Immature natural killer cell (primary cell): ENCODE data around the gene SND1. TPM values are rescaled to one million over a fixed set of nuclear protein-coding genes. Genes with fewer than 3 reads are reported as not detected.

ENCODE experiments used
- DNase-seq, 3 donors: peaks; one replicate each; pipeline ENCODE4 v3.0.0; 2022; ENCODE audit warnings: mixed read lengths in 1 of 3
- H3K27ac Mint-ChIP-seq, 6 donors: one replicate each; pipeline ENCODE4 v1.8.0; 2020; ENCODE audit warnings: mixed read lengths in 6 of 6, mild to moderate bottlenecking in 5 of 6, inconsistent platforms in 4 of 6, moderate library complexity in 3 of 6
- H3K27me3 Mint-ChIP-seq, 3 donors: one replicate each; pipeline ENCODE4 v1.8.0; 2020 to 2021; ENCODE audit warnings: low read depth in 3 of 3, mild to moderate bottlenecking in 3 of 3, mixed read lengths in 3 of 3, moderate library complexity in 3 of 3, inconsistent platforms in 1 of 3
- H3K36me3 Mint-ChIP-seq, 3 donors: one replicate each; pipeline ENCODE4 v1.8.0; 2020; ENCODE audit warnings: mixed read lengths in 3 of 3, inconsistent platforms in 2 of 3, mild to moderate bottlenecking in 2 of 3
- H3K4me1 Mint-ChIP-seq, 2 donors: one replicate each; pipeline ENCODE4 v1.8.0; 2020; ENCODE audit warnings: inconsistent platforms in 2 of 2, mild to moderate bottlenecking in 2 of 2, mixed read lengths in 2 of 2, moderate library complexity in 1 of 2
- H3K4me3 Mint-ChIP-seq, 5 donors: one replicate each; pipeline ENCODE4 v1.8.0; 2020; ENCODE audit warnings: mild to moderate bottlenecking in 5 of 5, mixed read lengths in 5 of 5, inconsistent platforms in 3 of 5, moderate library complexity in 3 of 5
- H3K9me3 Mint-ChIP-seq, 6 donors: one replicate each; pipeline ENCODE4 v1.8.0; 2020; ENCODE audit warnings: mild to moderate bottlenecking in 6 of 6, mixed read lengths in 6 of 6, inconsistent platforms in 4 of 6, moderate library complexity in 3 of 6
- polyA plus RNA-seq, 3 donors: library from polyadenylated mRNA; unstranded; fragments of 300-500 nt; fragmentation: Illumina TruSeq; gene quantifications; one replicate each; pipeline ENCODE4 v1.2.3, GENCODE V29; 2021

SND1 gene
- polyA plus RNA-seq, 3 donors from 2014 or later, result 87.8 to 130 (median 116) TPM

- no peak for DNase-seq
- no peak overlapping the region for H3K4me3 Mint-ChIP-seq
- H3K9me3 Mint-ChIP-seq, result peaks cover 0 to 6% (median 3%) of the 10 kb centered on the region in 6 donors
- H3K4me1 Mint-ChIP-seq, result no peaks in the 10 kb centered on the region
- peaks cover 0 to 4% (median 0%) of the 10 kb centered on the region in 3 donors for H3K36me3 Mint-ChIP-seq
- H3K27ac Mint-ChIP-seq, result no peak overlapping the region
- H3K27me3 Mint-ChIP-seq, result peaks cover 4 to 12% (median 5%) of the 10 kb centered on the region in 3 donors
Measured at GRCh38 chr7:128141683-128142195, 489.7 kb downstream of the SND1 start.

Other genes with a start within 250 kb of the SND1 start
- gene GCC1, start 66.6 kb upstream of the SND1 start, polyA plus RNA-seq, result 10 to 100 TPM in 1 of 3 donors, 1 to 10 TPM in 2; 4.8 to 20.1 (median 8.2) TPM
- 100 to 1,000 TPM; 213 to 272 (median 263) TPM for gene ARF5, start 63.8 kb upstream of the SND1 start, polyA plus RNA-seq
- 1 to 10 TPM in 2 of 3 donors, not detected in 1; 1.2 to 1.5 TPM for gene FSCN3, start 58.5 kb upstream of the SND1 start, polyA plus RNA-seq
- not detected for gene PAX4, start 34.1 kb upstream of the SND1 start, polyA plus RNA-seq